HepG2 (cell line): ENCODE results near the gene LRRC8E. TPM values are rescaled to one million over a fixed set of nuclear protein-coding genes. Genes with fewer than 3 reads are reported as not detected.

Experiments
- ATAD3A ChIP-seq: sonication (generic); formaldehyde crosslinking; IDR thresholded peaks from 2 replicates; pipeline ENCODE4 v1.4.0; 2020; ENCODE audit warnings: missing genetic modification reagents
- ATM ChIP-seq: fragments of 450-650 bp; IDR thresholded peaks from 2 replicates; pipeline ENCODE4 v1.7.1; 2017; ENCODE audit warnings: mild to moderate bottlenecking, borderline replicate concordance
- CCDC6 ChIP-seq: sonication (generic); formaldehyde crosslinking; IDR thresholded peaks from 2 replicates; pipeline ENCODE4 v1.8.1; 2022; ENCODE audit warnings: mild to moderate bottlenecking, missing genetic modification reagents, moderate library complexity
- DR1 ChIP-seq: sonication (generic); formaldehyde crosslinking; IDR thresholded peaks from 2 replicates; pipeline ENCODE4 v1.8.0; 2021; ENCODE audit warnings: mild to moderate bottlenecking, missing genetic modification reagents, inconsistent platforms
- GATAD1 ChIP-seq: IDR thresholded peaks from 2 replicates; pipeline ENCODE4 v1.6.1; 2016; ENCODE audit warnings: missing genetic modification reagents, missing compliant biosample characterization
- HNF4G ChIP-seq, 2 experiments: sonication (generic) in 1 of 2; formaldehyde crosslinking in 1 of 2; IDR thresholded peaks; 2 replicates each; pipeline versions ENCODE4 v1.4.0 to v1.6.1; 2011 to 2020; ENCODE audit warnings: borderline replicate concordance in 2 of 2, low read depth in 2 of 2, mild to moderate bottlenecking in 2 of 2, low read length in 1 of 2, missing genetic modification reagents in 1 of 2, moderate library complexity in 1 of 2
- MATR3 ChIP-seq: sonication (generic); formaldehyde crosslinking; IDR thresholded peaks from 2 replicates; pipeline ENCODE4 v1.4.0; 2020; ENCODE audit warnings: missing genetic modification reagents
- MBNL3 ChIP-seq: fragments of 250-450 bp; sonication (Bioruptor Pico); conservative IDR thresholded peaks from 2 replicates; pipeline ENCODE4 v1.8.0; 2022; ENCODE audit warnings: mild to moderate bottlenecking, inconsistent platforms
- NFIC ChIP-seq: IDR thresholded peaks from 2 replicates; pipeline ENCODE4 v1.6.1; 2012; ENCODE audit warnings: mild to moderate bottlenecking, low read length, inconsistent platforms
- NR2F6 ChIP-seq, 2 experiments: IDR thresholded peaks; 2 replicates each; pipeline ENCODE4 v1.6.1; 2016; ENCODE audit warnings: antibody characterized with exemption in 1 of 2, mild to moderate bottlenecking in 1 of 2
- PCBP1 ChIP-seq: fragments of 200-400 bp; formaldehyde crosslinking; IDR thresholded peaks from 2 replicates; pipeline ENCODE4 v1.6.1; 2017; ENCODE audit warnings: mild to moderate bottlenecking, low read depth, low read length, borderline replicate concordance
- POLR2AphosphoS5 ChIP-seq: IDR thresholded peaks from 2 replicates; pipeline ENCODE4 v1.6.1; 2012; ENCODE audit warnings: low read depth, low read length
- RXRA ChIP-seq: sonication (generic); formaldehyde crosslinking; IDR thresholded peaks from 2 replicates; pipeline ENCODE4 v1.5.1; 2020; ENCODE audit warnings: missing genetic modification reagents
- RXRB ChIP-seq: IDR thresholded peaks from 2 replicates; pipeline ENCODE4 v1.6.1; 2016; ENCODE audit warnings: borderline replicate concordance, missing genetic modification reagents, missing compliant biosample characterization
- TFE3 ChIP-seq: IDR thresholded peaks from 2 replicates; pipeline ENCODE4 v1.6.1; 2016
- YEATS4 ChIP-seq: sonication (generic); formaldehyde crosslinking; IDR thresholded peaks from 2 replicates; pipeline ENCODE4 v1.4.0; 2020; ENCODE audit warnings: missing genetic modification reagents, borderline replicate concordance
- ZBTB1 ChIP-seq: sonication (generic); formaldehyde crosslinking; IDR thresholded peaks from 2 replicates; pipeline ENCODE4 v1.4.0; 2020; ENCODE audit warnings: missing genetic modification reagents, borderline replicate concordance
- ZFP1 ChIP-seq: IDR thresholded peaks from 2 replicates; pipeline ENCODE4 v1.6.1; 2016
- ZFP36 ChIP-seq: fragments of 150-350 bp; IDR thresholded peaks from 2 replicates; pipeline ENCODE4 v1.6.1; 2018; ENCODE audit warnings: borderline replicate concordance, low read length, low read depth; ENCODE audit not compliant: partially characterized antibody
- ZNF337 ChIP-seq: sonication (generic); formaldehyde crosslinking; IDR thresholded peaks from 2 replicates; pipeline ENCODE4 v1.5.1; 2020; ENCODE audit warnings: missing genetic modification reagents, low read depth, mild to moderate bottlenecking, borderline replicate concordance
- ZNF670 ChIP-seq: sonication (generic); formaldehyde crosslinking; IDR thresholded peaks from 2 replicates; pipeline ENCODE4 v1.8.0; 2022; ENCODE audit warnings: mild to moderate bottlenecking, missing genetic modification reagents, borderline replicate concordance
- polyA plus RNA-seq, 8 experiments: library from polyadenylated mRNA; depleted of rRNA in 3 of 8; stranded (reverse) in 7 of 8; unstranded in 1 of 8; fragments of >200 nt; fragmentation: Illumina TruSeq in 4 of 8; extraction: Trizol in 4 of 8; gene quantifications; 2 replicates each; pipeline versions ENCODE4 v1.2.1 to v1.2.3, GENCODE V29; 2011 to 2016; ENCODE audit warnings: low read depth in 4 of 8, missing spikeins in 1 of 8, mixed read lengths in 1 of 8; ENCODE audit not compliant: insufficient read depth in 1 of 8
- total RNA-seq, 5 experiments: library from RNA; depleted of rRNA; stranded (reverse); fragments of >200 nt; fragmentation: Illumina TruSeq; extraction: Trizol; gene quantifications; 2 replicates each; pipeline ENCODE4 v1.2.3, GENCODE V29; 2016; ENCODE audit warnings: low read depth in 1 of 5
- TF ChIP-seq, protein P1 (sequence below): sonication (generic); formaldehyde crosslinking; IDR thresholded peaks from 2 replicates; pipeline ENCODE4 v1.4.0; 2020; ENCODE audit warnings: missing genetic modification reagents
- TF ChIP-seq, protein P2 (sequence below): sonication (generic); formaldehyde crosslinking; IDR thresholded peaks from 2 replicates; pipeline ENCODE4 v1.5.1; 2020; ENCODE audit warnings: mild to moderate bottlenecking, missing genetic modification reagents
- TF ChIP-seq, protein P3 (sequence below): sonication (generic); formaldehyde crosslinking; IDR thresholded peaks from 2 replicates; pipeline ENCODE4 v1.8.0; 2022; ENCODE audit warnings: low read depth, missing genetic modification reagents

The LRRC8E gene
- total and polyA plus RNA-seq, 2 of the 13 experiments (the other 11 are each of a cell fraction or from before 2014, with no cell fraction given) = 8.0 to 10.3 TPM

DNA sequence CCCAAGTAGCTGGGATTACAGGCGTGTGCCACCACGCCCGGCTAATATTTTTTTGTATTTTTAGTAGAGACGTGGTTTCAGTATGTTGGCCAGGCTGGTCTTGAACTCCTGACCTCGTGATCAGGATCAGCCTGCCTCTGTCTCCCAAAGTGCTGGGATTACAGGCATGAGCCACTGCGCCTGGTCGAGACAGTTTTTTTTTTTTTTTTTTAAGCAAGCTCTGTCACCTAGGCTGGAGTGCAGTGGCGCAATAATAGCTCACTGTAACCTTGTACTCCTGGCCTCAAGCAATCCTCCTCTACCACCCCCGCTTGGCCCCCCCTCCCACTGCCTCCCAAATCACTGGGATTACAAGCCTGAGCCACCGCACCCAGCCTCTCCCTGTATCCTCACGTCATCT is 9.0 kb downstream of the LRRC8E start (continued):
- TF ChIP-seq, protein P1, sequence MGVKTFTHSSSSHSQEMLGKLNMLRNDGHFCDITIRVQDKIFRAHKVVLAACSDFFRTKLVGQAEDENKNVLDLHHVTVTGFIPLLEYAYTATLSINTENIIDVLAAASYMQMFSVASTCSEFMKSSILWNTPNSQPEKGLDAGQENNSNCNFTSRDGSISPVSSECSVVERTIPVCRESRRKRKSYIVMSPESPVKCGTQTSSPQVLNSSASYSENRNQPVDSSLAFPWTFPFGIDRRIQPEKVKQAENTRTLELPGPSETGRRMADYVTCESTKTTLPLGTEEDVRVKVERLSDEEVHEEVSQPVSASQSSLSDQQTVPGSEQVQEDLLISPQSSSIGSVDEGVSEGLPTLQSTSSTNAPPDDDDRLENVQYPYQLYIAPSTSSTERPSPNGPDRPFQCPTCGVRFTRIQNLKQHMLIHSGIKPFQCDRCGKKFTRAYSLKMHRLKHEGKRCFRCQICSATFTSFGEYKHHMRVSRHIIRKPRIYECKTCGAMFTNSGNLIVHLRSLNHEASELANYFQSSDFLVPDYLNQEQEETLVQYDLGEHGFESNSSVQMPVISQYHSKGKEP (CRISPR knock-in tag) = no peak
- TF ChIP-seq MATR3 (no peak), ZNF337 (no peak), POLR2AphosphoS5 (no peak), MBNL3 (CRISPR knock-in tag) (no peak), NFIC (no peak), RXRA (CRISPR knock-in tag) (peak; percentile 54; the same call in 1 of the 2 replicates), ZNF670 (CRISPR knock-in tag) (peak; percentile 80), ZFP1 (CRISPR knock-in tag) (no peak), RXRB (CRISPR knock-in tag) (peak; percentile 61; the same call in 1 of the 2 replicates), ZFP36 (no peak), ATM (no peak), CCDC6 (CRISPR knock-in tag) (no peak), YEATS4 (no peak), GATAD1 (CRISPR knock-in tag) (no peak; the same call in 1 of the 2 replicates), DR1 (no peak), ZBTB1 (CRISPR knock-in tag) (no peak), TFE3 (no peak), NR2F6 (IDR thresholded peaks at IDR 0.05) (peak; percentile 47; the same call in 1 of the 2 replicates), NR2F6 (CRISPR knock-in tag; IDR thresholded peaks at IDR 0.05) (peak; percentile 64; the same call in 1 of the 2 replicates), ATAD3A (CRISPR knock-in tag) (no peak), PCBP1 (no peak), HNF4G (IDR thresholded peaks at IDR 0.05; ENCODE audit: borderline replicate concordance, low read depth, low read length) (peak; percentile 63; the same call in 1 of the 2 replicates), HNF4G (CRISPR knock-in tag; IDR thresholded peaks at IDR 0.05; ENCODE audit: borderline replicate concordance, low read depth) (no peak)
- TF ChIP-seq, protein P2, sequence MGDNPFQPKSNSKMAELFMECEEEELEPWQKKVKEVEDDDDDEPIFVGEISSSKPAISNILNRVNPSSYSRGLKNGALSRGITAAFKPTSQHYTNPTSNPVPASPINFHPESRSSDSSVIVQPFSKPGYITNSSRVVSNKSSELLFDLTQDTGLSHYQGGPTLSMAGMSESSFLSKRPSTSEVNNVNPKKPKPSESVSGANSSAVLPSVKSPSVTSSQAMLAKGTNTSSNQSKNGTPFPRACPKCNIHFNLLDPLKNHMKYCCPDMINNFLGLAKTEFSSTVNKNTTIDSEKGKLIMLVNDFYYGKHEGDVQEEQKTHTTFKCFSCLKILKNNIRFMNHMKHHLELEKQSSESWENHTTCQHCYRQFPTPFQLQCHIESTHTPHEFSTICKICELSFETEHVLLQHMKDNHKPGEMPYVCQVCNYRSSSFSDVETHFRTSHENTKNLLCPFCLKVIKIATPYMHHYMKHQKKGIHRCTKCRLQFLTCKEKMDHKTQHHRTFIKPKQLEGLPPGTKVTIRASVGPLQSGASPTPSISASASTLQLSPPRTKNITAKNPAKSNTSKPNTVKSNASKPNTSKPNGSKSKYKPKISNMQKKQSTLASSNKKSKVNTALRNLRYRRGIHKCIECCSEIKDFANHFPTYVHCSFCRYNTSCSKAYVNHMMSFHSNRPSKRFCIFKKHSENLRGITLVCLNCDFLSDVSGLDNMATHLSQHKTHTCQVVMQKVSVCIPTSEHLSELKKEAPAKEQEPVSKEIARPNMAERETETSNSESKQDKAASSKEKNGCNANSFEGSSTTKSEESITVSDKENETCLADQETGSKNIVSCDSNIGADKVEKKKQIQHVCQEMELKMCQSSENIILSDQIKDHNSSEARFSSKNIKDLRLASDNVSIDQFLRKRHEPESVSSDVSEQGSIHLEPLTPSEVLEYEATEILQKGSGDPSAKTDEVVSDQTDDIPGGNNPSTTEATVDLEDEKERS (CRISPR knock-in tag) = no peak
- TF ChIP-seq, protein P3, sequence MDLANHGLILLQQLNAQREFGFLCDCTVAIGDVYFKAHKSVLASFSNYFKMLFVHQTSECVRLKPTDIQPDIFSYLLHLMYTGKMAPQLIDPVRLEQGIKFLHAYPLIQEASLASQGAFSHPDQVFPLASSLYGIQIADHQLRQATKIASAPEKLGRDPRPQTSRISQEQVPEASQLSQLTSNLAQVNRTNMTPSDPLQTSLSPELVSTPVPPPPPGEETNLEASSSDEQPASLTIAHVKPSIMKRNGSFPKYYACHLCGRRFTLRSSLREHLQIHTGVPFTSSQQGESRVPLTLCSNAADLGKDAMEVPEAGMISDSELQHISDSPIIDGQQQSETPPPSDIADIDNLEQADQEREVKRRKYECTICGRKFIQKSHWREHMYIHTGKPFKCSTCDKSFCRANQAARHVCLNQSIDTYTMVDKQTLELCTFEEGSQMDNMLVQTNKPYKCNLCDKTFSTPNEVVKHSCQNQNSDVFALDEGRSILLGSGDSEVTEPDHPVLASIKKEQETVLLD = no peak
